Activated T-helper 1 cell treated with anti-CD3 and anti-CD28 coated beads, Interleukin-2, amount 50 U/mL, for 16 hours (primary cell): ENCODE results near the gene PIM3.

Experiments used
- DNase-seq, 2 donors: peaks; one replicate each; pipeline ENCODE4 v3.0.0-alpha.2; 2020; ENCODE audit warnings: low read depth in 1 of 2, low spot score in 1 of 2

Gene PIM3

DNA sequence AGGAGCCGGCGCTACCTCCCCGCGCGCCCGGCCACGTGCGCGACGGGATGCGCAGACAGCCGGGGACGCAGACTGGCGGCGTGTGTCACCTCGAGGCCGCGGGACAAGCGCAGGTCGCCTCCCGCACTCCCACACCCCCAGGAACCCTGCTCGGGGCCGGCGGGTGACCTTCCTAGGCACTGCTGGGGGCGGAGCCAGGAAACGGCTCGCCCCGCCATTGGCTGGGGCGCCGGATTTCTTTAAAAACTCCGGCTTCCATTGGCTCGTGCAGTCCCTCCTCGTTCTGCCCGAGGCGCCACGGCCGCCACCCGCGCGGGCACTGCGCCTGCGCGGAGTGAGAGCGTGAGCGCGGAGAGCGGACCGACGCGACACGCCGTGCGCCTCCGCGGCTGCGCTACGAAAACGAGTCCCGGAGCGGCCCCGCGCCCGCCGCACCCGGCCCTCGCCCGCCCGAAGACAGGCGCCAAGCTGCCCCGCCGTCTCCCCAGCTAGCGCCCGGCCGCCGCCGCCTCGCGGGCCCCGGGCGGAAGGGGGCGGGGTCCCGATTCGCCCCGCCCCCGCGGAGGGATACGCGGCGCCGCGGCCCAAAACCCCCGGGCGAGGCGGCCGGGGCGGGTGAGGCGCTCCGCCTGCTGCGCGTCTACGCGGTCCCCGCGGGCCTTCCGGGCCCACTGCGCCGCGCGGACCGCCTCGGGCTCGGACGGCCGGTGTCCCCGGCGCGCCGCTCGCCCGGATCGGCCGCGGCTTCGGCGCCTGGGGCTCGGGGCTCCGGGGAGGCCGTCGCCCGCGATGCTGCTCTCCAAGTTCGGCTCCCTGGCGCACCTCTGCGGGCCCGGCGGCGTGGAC lies at the start of gene PIM3:
PIM3 (plus strand) TSS at position 614 of the 846 bp plus-strand sequence; CDS start at position 790, 176 bp downstream.
- peak; percentile 75 to 90 for DNase-seq

- DNase-seq, result no peak
These were observed 48.5 kb upstream of the PIM3 start for GRCh38 chr22:49911881-49912625.

DNA sequence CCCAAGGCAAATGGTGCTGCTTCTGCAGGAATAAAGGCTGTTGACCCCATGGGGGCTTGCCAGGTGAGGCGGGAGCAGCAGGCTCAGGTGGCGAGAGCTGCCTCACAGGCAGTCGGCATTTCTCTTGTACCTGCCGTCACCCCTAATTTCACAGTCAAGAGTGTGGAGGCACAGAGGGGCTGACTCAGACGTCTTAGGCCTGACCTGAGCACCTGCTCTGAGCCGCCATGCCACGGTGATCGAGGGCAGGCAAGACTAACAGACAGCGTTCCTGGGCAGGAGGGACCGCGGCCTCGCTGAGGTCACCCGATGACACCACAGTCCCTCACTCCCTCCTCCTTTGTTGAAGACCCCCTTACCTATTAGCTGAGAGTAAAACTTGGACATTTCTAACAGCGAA lies 47.5 kb upstream of the PIM3 start:
- DNase-seq, result no peak

GRCh38 chr22:49913446-49913845 lies 47.1 kb upstream of the PIM3 start:
- no peak for DNase-seq

DNA sequence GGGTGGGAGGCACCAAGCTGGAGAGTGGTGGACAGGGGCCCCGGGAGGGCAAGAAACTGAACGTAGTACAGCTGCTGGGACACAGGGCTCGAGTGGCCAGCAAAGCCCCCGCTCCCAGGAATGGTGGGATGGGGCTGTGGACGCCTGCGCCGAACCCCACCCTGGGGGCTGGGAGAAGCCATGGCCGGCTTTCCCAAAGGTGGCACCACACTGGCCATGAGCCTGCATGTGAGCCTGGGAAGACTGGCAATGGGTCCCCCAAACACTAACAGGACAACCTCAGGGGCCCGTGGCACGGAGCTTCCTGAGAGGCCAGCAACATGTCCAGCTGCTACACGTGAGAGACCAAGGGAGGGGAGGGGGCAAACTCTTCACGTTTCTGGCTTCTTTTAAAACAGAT lies 46.3 kb upstream of the PIM3 start:
- no peak for DNase-seq

DNA sequence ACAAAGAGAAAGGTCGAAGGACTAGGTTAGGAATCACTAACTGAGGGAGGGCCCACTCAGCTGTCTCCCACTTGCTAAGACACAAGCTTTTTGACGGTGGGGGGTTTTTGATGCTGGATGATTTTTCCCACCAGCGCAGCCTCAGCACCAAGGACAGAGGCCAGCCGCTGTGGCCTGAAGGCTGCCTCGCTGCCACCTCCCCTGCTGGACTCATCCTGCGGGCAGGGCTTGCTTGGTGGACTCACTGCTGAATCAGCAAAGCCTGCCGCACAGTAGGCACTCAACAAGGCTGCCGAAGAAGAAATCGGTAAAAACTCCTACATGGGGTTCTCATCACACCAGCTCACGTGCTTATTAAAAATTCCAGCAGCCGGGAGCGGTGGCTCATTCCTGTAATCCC lies 45.0 kb upstream of the PIM3 start:
- no peak for DNase-seq

DNA sequence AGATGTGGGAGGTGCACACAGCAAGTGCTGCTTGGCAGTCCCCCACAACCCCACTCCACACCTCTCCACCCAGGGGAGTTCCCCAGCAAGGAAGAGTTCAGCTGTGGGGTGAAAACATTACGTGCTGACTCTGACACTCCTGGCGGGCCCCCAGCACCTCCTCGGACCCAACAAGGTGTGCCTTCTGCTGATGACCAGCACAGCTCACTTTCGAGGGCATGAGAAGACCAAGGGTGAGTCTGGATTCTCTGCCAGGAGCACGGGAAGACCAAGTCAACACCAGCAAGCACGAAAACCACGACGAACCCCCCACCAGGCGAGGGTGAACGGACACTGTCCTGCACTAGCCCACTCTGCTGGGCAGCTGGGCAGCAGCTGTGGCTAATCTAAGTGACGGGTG lies 43.7 kb upstream of the PIM3 start:
- DNase-seq, result no peak

GRCh38 chr22:49917974-49918910 lies 42.3 kb upstream of the PIM3 start, which contains the start of the genes ALG12 and CRELD2:
TSS of gene ALG12 (minus strand) at chr22:49918438. CDS start at chr22:49913765, 4,673 bp downstream.
TSS of gene CRELD2 (plus strand) at chr22:49918634. CDS start at chr22:49918770, 136 bp downstream.
- DNase-seq, result peak; percentile 92 to 97

GRCh38 chr22:49918911-49919881 lies 41.4 kb upstream of the PIM3 start:
- DNase-seq, result no peak

DNA sequence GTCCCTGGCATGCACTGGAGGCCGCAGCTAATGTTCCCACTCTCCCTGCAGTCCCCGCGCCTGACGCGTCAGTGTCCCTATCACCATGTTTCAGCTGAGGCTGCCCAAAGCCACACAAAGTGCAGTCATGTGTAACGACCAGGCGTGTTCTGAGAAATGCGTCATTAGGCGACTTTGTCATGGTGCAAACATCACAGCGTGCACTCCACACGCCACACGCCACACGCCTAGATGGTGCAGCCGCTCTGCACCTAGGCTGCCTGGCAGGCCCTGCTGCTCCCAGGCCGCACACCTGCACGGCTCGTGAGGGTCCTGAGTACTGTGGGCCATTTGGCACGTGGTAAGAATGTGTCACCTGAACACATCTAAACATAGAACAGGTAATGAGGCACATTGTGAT lies 39.7 kb upstream of the PIM3 start:
- no peak for DNase-seq

DNA sequence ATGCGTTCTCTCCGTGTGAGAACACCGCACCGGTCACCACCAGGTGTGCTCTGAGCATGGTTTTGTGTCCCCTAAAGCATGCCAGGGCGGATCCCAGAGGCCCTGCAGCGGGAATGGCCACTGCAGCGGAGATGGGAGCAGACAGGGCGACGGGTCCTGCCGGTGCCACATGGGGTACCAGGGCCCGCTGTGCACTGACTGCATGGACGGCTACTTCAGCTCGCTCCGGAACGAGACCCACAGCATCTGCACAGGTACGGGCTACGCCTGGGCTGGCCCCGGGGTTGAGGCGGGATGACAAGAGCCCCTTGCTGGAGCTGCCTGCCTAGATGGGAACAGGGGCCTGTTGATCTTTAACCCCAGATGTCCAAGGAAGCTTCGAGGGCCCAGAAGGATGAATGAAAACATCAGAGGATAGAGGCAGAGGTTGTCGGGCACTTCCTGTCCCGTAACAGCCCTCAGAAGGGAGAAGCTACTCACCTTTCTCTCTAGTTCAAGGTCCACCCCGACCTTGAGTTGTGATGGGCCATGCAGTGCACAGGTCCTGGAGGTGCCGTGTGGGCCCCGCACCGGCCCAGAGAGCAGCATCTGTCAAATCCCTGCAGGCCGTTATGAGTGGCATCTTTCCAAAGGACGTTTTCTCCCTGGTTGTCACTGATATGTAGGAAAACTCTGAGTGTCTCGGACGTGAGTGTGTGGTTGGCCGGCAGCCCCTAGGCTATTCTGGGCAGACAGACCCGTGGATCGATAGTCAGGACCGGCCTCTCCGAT lies 38.9 kb upstream of the PIM3 start:
- DNase-seq, result no peak

- DNase-seq, result no peak
These were observed 38.1 kb upstream of the PIM3 start for GRCh38 chr22:49922484-49922883.

DNA sequence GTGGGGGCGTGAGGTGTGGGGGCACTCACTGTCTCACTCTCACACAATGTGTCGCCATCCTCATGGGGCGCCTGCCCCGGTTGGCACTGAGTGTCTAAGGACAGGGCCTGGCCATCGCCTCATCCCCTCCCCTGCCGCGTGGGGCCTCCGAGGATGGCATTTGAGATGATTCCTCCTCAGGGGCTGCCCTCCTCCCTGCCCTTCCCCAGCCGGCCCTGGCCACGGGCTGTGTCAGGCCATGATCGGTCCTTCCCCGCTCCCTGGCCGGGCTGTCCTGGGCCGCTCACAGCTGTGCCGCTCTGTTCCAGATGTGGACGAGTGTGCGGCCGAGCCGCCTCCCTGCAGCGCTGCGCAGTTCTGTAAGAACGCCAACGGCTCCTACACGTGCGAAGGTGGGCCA lies 37.6 kb upstream of the PIM3 start:
- no peak for DNase-seq

GRCh38 chr22:49923445-49923844 lies 37.1 kb upstream of the PIM3 start:
- DNase-seq, result no peak

DNA sequence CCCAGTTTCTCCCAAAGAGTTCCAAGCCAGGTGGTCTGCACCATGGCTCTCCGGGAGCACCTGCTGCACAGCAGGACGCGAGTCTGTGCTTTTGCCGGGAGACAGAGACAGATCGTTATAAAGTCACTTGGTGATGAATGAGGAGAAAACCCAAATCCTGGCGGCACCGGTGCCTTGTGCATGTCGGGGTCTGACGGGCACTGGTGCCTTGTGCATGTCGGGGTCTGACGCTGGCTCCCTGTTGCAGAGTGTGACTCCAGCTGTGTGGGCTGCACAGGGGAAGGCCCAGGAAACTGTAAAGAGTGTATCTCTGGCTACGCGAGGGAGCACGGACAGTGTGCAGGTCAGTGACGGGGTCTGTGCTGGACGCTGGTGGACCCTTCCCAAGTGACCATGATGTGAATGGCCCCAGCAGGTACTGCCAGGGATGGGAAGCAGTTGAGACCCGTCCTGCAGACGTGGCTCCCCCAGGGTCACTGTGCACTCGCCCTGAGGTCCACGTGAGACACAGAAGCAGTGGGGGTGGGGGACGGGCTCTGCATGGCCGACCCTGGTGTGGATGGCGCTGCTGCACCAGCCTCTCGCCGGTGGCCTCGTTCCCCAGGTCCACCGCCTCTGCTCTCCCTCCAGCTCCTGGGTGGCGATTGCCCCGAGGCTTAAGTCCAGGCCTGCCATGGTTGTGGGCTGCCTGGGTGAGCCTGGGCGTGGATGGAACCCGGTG lies 36.3 kb upstream of the PIM3 start:
- no peak for DNase-seq

DNA sequence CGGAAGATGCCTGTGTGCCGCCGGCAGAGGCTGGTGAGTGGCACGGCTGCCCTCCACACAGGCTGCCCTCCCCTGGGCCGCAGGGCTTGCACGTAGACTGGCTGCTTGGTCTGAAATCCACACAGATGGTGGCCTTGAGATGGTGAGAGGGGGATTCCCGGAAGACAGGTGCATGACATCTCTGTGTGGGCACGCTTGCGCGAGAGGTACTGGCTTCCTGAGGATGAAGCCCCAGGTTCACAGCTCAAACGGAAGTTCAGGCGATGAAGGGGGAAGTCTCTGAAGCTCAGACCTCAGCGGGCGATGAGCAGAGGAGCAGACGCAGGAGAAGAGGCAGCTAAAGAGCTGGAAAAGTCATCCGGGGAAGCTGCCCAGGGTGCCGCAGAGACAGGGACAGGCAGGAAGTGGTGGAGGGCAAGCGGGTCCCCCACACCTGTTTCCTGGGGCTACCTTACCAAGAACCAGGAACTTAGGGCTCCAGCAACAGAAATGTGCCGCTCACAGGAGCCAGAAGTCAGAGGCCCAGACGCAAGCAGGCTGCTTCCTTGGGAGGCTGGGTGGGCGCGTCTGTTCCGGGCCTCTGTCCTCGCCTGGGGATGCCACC lies 34.9 kb upstream of the PIM3 start:
- peak; percentile 51 to 61 for DNase-seq

DNA sequence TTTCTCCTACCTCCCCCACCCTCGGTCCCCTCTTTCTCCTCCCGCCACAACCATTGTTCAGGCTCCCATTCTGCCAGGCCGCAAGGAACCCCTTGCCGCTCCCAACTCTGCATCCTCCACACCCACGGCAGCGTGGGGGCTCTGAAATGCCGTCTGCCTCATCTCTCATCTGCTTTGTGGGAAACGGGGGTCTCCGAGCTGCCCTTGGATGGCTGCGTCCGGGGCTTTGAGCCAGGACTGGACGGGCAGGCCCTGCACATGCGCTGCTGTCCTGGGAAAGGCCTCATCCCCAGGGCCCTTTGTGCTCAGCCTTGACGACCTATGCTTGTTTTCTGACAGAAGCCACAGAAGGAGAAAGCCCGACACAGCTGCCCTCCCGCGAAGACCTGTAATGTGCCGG lies 33.7 kb upstream of the PIM3 start:
- no peak for DNase-seq
